Retina (tissue), 1 donor: Measurements from ENCODE around the gene PDHB.

Source experiments
- DNase-seq: peaks from one replicate; pipeline ENCODE4 v3.0.0-alpha.2; 2016

The PDHB gene

GRCh38 chr3:58394339-58394738 is 39.3 kb downstream of the PDHB start:
- no peak for DNase-seq

DNA sequence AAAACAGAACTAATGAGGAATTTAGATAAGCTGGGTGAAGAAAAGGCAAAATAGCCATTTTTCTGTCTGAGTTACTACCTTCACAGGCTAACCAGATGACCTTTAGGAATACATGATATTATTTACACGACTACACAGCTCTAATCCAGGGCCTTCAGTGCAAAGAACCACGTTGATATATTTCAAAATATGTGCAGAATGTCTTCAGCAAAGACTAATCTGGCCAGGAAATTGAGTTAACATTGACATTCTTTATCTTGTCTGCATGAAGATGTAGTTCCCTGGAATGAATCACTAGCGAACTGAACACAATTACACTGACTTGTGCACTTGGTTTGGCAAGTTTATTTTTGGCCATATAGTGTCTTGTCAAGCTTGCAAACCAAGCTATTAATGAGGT is 41.5 kb downstream of the PDHB start:
- DNase-seq, result no peak

GRCh38 chr3:58391156-58391865 is 42.3 kb downstream of the PDHB start:
- no peak for DNase-seq

- DNase-seq, result no peak
These were observed 45.0 kb downstream of the PDHB start for GRCh38 chr3:58388550-58389091.

DNA sequence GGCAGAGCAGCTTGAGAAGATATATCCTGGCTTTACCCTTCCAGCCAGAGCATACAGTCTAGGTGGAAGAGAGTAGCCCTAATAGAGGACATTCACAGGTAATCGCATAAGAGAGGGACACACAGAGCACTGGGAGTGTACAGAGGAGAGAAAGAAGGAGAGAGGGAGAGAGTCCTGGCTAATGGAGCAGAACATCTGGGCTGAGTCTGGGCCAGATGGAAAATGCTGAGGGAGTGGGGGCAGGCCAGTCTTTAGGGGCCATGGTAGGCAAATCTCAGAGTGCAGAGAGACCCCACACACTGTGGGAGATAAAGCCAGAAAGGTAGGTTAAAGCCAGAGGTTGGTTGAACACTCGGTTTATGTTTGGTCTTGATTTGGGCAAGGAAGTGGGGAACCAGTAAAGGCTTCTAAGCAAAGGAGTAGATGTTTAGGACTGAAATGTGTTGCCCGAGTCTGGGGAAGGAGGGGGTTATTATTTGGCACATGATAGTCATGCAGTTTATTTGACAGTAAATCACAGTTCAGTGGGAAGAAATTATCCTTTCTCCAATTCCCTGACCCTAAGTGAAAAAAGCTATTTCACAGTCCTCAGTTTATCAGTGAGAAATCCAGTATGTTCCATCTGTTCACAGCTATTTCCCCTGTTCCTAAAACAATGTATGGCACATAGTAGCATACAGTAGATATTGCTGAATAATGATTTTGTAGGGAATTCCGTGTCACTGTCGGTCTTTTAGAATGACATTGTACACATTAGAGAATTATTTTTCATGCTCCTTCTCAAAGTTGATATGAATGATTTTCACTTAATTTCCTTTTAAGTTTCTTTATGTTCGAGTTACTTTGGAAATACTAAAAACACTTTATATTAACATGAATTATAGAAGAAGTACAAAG is 45.7 kb downstream of the PDHB start:
- DNase-seq, result no peak

DNA sequence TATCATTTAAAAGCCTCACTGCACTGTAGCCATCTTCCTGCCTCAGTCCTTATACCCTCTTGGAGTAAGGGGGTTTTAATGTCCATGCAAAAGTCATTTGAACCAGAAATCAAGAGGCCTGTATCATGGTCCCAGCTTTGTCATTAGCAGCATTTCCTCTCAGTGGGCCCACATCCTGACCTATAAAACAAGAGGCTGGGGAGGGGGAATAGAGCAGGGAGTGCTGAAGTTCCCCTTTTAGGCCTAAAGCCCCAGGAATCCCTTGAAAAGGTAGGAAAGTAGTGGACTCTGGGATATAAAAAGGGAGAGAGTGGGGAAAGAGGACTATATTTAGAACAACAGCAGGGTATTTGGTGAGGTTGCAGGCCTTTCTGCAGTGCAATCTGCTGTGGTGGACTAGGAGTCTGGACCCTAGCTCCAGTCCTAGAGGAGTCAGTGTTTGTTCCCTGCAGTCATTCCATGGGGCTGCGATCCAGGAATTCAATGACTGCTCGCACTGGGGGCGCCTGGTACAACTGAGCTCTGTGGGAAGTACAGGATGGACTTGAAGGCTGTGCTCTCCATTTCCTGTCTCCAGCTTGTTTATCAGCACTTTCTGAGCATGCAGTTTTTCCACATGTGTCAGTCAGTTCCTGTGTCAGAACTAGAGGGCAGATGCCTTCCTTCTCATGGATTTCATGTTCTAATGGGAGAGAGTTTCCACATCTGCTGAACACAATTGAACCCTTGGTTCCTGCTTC is 46.8 kb downstream of the PDHB start:
- no peak for DNase-seq

- no peak for DNase-seq
These were observed 49.1 kb downstream of the PDHB start for GRCh38 chr3:58384381-58385090.

DNA sequence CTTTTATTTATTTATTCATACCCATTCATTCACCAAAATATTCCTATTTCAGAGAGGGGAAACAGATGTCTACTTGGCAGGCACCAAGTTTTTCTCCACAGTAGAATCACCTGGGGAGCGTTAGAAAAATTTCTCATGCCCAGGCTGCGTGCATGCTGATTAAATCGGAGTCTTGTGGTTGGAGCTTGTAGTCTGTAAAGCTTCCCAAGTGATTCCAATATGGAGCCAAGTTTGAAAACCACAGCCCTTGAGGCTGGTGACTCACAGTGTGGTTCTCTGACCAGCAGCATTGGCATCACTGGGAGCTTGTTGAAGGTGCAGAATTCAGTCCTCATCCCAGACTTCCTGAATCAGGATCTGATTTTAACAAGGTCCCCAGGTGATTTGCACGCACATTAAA is 49.7 kb downstream of the PDHB start:
- no peak for DNase-seq

- DNase-seq, result no peak
These were observed 50.2 kb downstream of the PDHB start for GRCh38 chr3:58383476-58383875.

- DNase-seq, result no peak
These were observed 54.1 kb downstream of the PDHB start for GRCh38 chr3:58379351-58380073.

- DNase-seq, result no peak
These were observed 55.9 kb downstream of the PDHB start for GRCh38 chr3:58377750-58378149.
